Measurements from ENCODE around the gene IFI30. TPM values are rescaled to one million over a fixed set of nuclear protein-coding genes. Genes with fewer than 3 reads are reported as not detected.
"Not testable (repeated sequence)": the region's sequence is repeated elsewhere in the genome, so short reads cannot be mapped to it uniquely, and the experiment has no call there.

The IFI30 gene
- total RNA-seq, 1 donor from 2014 or later, result 255 TPM

GRCh38 chr19:18156268-18156667, 17.3 kb upstream of the IFI30 start:
- peaks cover 29% of the 10 kb centered on the region for H3K4me1 Mint-ChIP-seq
- POLR2A ChIA-PET, result no interaction called here
- DNase-seq, result no peak
- no peak overlapping the region for H3K27ac Mint-ChIP-seq
- H3K9me3 Mint-ChIP-seq, result no peaks in the 10 kb centered on the region
- H3K36me3 Mint-ChIP-seq (ENCODE audit: low read depth), result peaks cover 12% of the 10 kb centered on the region
- H3K4me3 Mint-ChIP-seq, result no peak overlapping the region
- H3K27me3 Mint-ChIP-seq, result no peaks in the 10 kb centered on the region
- ATAC-seq (ENCODE audit: low read depth), result no peak
- no peak for TF ChIP-seq CTCF (IDR thresholded peaks at IDR 0.05)
- intact Hi-C loops (cut with micrococcal nuclease), result no loop called here
- CTCF ChIA-PET, result no interaction called here

- ChIA-PET CTCF (no interaction called here), POLR2A (interaction anchor here (1.3 kb wide), 1 partner anchor 34 kb away, joined by 8 read pairs; no protein-coding TSS in a partner anchor)
- Mint-ChIP-seq H3K36me3 (ENCODE audit: low read depth) (peaks cover 12% of the 10 kb centered on the region), H3K27me3 (no peaks in the 10 kb centered on the region), H3K27ac (no peak overlapping the region), H3K4me3 (no peak overlapping the region), H3K9me3 (no peaks in the 10 kb centered on the region), H3K4me1 (peaks cover 28% of the 10 kb centered on the region)
- no peak for ATAC-seq (ENCODE audit: low read depth)
- no peak for TF ChIP-seq CTCF (IDR thresholded peaks at IDR 0.05)
- intact Hi-C loops (cut with micrococcal nuclease), result no loop called here
- no peak for DNase-seq
Measured at GRCh38 chr19:18156841-18157464, 16.7 kb upstream of the IFI30 start.

GRCh38 chr19:18157465-18158063, 16.0 kb upstream of the IFI30 start:
- H3K27ac Mint-ChIP-seq, result no peak overlapping the region
- H3K4me3 Mint-ChIP-seq, result no peak overlapping the region
- H3K9me3 Mint-ChIP-seq, result no peaks in the 10 kb centered on the region
- intact Hi-C loops (cut with micrococcal nuclease), result no loop called here
- H3K36me3 Mint-ChIP-seq (ENCODE audit: low read depth), result peaks cover 11% of the 10 kb centered on the region
- no peaks in the 10 kb centered on the region for H3K27me3 Mint-ChIP-seq
- POLR2A ChIA-PET, result interaction anchor here (0.5 to 1.3 kb wide), 2 partner anchors 34 to 122 kb away, joined by 3 to 8 read pairs; no protein-coding TSS in a partner anchor
- no peak for TF ChIP-seq CTCF (IDR thresholded peaks at IDR 0.05)
- DNase-seq (no peak), ATAC-seq (ENCODE audit: low read depth) (no peak)
- H3K4me1 Mint-ChIP-seq, result peaks cover 25% of the 10 kb centered on the region
- CTCF ChIA-PET, result no interaction called here

GRCh38 chr19:18158467-18158866, 15.1 kb upstream of the IFI30 start:
- ChIA-PET POLR2A (interaction anchor here (1.3 kb wide), 1 partner anchor 33 kb away, joined by 8 read pairs; no protein-coding TSS in a partner anchor), CTCF (no interaction called here)
- Mint-ChIP-seq H3K27ac (no peak overlapping the region), H3K36me3 (ENCODE audit: low read depth) (peaks cover 14% of the 10 kb centered on the region), H3K4me1 (peaks cover 25% of the 10 kb centered on the region), H3K27me3 (no peaks in the 10 kb centered on the region), H3K4me3 (no peak overlapping the region), H3K9me3 (no peaks in the 10 kb centered on the region)
- no peak for TF ChIP-seq CTCF (IDR thresholded peaks at IDR 0.05)
- intact Hi-C loops (cut with micrococcal nuclease), result no loop called here
- no peak for ATAC-seq (ENCODE audit: low read depth)
- no peak for DNase-seq

GRCh38 chr19:18159059-18159616, 14.5 kb upstream of the IFI30 start:
- CTCF ChIA-PET; H3K9me3 Mint-ChIP-seq; H3K4me3 Mint-ChIP-seq; H3K27ac Mint-ChIP-seq; DNase-seq; ATAC-seq (ENCODE audit: low read depth); intact Hi-C loops (cut with micrococcal nuclease); H3K27me3 Mint-ChIP-seq: not testable (repeated sequence)
- Mint-ChIP-seq H3K36me3 (ENCODE audit: low read depth) (peaks cover 16% of the 10 kb centered on the region), H3K4me1 (peaks cover 21% of the 10 kb centered on the region)
- POLR2A ChIA-PET, result interaction anchor here (3.4 kb wide), 1 partner anchor 34 kb away, joined by 14 read pairs; the partner anchor contains the start of gene MPV17L2
